H9 (cell line): ENCODE results near the gene IL33. TPM values are rescaled to one million over a fixed set of nuclear protein-coding genes. Genes with fewer than 3 reads are reported as not detected.

ENCODE experiments used
- DNase-seq: peaks from one replicate; pipeline ENCODE4 v3.0.0-alpha.2; 2017
- H2AFZ ChIP-seq: one replicate; pipeline ENCODE4 v1.6.1; 2013; ENCODE audit warnings: mild to moderate bottlenecking, low read length, control low read depth, moderate library complexity
- H2AK5ac ChIP-seq: 2 replicates; pipeline ENCODE4 v1.6.1; 2013; ENCODE audit warnings: low read length, control low read depth, mixed read lengths; ENCODE audit not compliant: insufficient read length
- H2BK120ac ChIP-seq: one replicate; pipeline ENCODE4 v1.6.1; 2013; ENCODE audit warnings: low read depth, mild to moderate bottlenecking, low read length, control low read depth, inconsistent platforms; ENCODE audit not compliant: poor library complexity, severe bottlenecking
- H2BK12ac ChIP-seq: 2 replicates; pipeline ENCODE4 v1.6.1; 2013; ENCODE audit warnings: low read length, control low read depth, mixed read lengths, low read depth; ENCODE audit not compliant: insufficient read length
- H2BK15ac ChIP-seq: 2 replicates; pipeline ENCODE4 v1.6.1; 2013; ENCODE audit warnings: low read depth, low read length, control low read depth
- H2BK20ac ChIP-seq: one replicate; pipeline ENCODE4 v1.6.1; 2013; ENCODE audit warnings: low read depth, mild to moderate bottlenecking, low read length, control low read depth, inconsistent platforms; ENCODE audit not compliant: poor library complexity, severe bottlenecking
- H2BK5ac ChIP-seq: 2 replicates; pipeline ENCODE4 v1.6.1; 2013; ENCODE audit warnings: low read length, control low read depth, mixed read lengths; ENCODE audit not compliant: insufficient read length
- H3K14ac ChIP-seq: 2 replicates; pipeline ENCODE4 v1.6.1; 2013; ENCODE audit warnings: low read length, control low read depth; ENCODE audit not compliant: insufficient read depth
- H3K18ac ChIP-seq: 2 replicates; pipeline ENCODE4 v1.6.1; 2013; ENCODE audit warnings: low read depth, mild to moderate bottlenecking, mixed read lengths, low read length, control low read depth; ENCODE audit not compliant: insufficient read length
- H3K23ac ChIP-seq: 2 replicates; pipeline ENCODE4 v1.6.1; 2013; ENCODE audit warnings: low read length, control low read depth, mixed read lengths, low read depth; ENCODE audit not compliant: insufficient read length
- H3K23me2 ChIP-seq: 2 replicates; pipeline ENCODE4 v1.6.1; 2013; ENCODE audit warnings: low read depth, mild to moderate bottlenecking, mixed read lengths, low read length, control low read depth; ENCODE audit not compliant: insufficient read length, poor library complexity, severe bottlenecking
- H3K27ac ChIP-seq: 2 replicates; pipeline ENCODE4 v1.5.1; 2013; ENCODE audit warnings: low read length, control low read depth, mixed read lengths, low read depth; ENCODE audit not compliant: insufficient read length
- H3K27me3 ChIP-seq: 2 replicates; pipeline ENCODE4 v1.6.1; 2013; ENCODE audit warnings: low read length, control low read depth, inconsistent platforms; ENCODE audit not compliant: insufficient read depth
- H3K4ac ChIP-seq: 2 replicates; pipeline ENCODE4 v1.6.1; 2013; ENCODE audit warnings: low read depth, mild to moderate bottlenecking, control low read depth, inconsistent platforms, low read length, moderate library complexity
- H3K4me1 ChIP-seq: 2 replicates; pipeline ENCODE4 v1.6.1; 2013; ENCODE audit warnings: low read length, control low read depth, inconsistent platforms; ENCODE audit not compliant: insufficient read depth
- H3K4me2 ChIP-seq: 2 replicates; pipeline ENCODE4 v1.6.1; 2013; ENCODE audit warnings: low read length, control low read depth, mixed read lengths; ENCODE audit not compliant: insufficient read length, insufficient read depth
- H3K56ac ChIP-seq: 2 replicates; pipeline ENCODE4 v1.6.1; 2013; ENCODE audit warnings: low read depth, mild to moderate bottlenecking, mixed read lengths, low read length, control low read depth; ENCODE audit not compliant: insufficient read length
- H3K79me1 ChIP-seq: 2 replicates; pipeline ENCODE4 v1.6.1; 2013; ENCODE audit warnings: low read depth, mild to moderate bottlenecking, moderate library complexity, low read length, control low read depth, inconsistent platforms; ENCODE audit not compliant: insufficient read depth, poor library complexity, severe bottlenecking
- H3K79me2 ChIP-seq: 2 replicates; pipeline ENCODE4 v1.6.1; 2013; ENCODE audit warnings: low read length, control low read depth, inconsistent platforms; ENCODE audit not compliant: insufficient read depth
- H3K9ac ChIP-seq: 2 replicates; pipeline ENCODE4 v1.6.1; 2013; ENCODE audit warnings: low read length, control low read depth, mixed read lengths; ENCODE audit not compliant: insufficient read length; ENCODE audit errors: extremely low read depth
- H3K9me3 ChIP-seq: one replicate; pipeline ENCODE4 v1.6.1; 2013; ENCODE audit warnings: low read depth, low read length, inconsistent platforms; ENCODE audit not compliant: control insufficient read depth
- H3T11ph ChIP-seq: one replicate; pipeline ENCODE4 v1.6.1; 2013; ENCODE audit warnings: mild to moderate bottlenecking, low read length, control low read depth, inconsistent platforms
- H4K20me1 ChIP-seq: one replicate; pipeline ENCODE4 v1.6.1; 2013; ENCODE audit not compliant: control insufficient read depth, insufficient read length, insufficient read depth
- H4K5ac ChIP-seq: 2 replicates; pipeline ENCODE4 v1.6.1; 2013; ENCODE audit warnings: low read depth, mild to moderate bottlenecking, mixed read lengths, low read length, control low read depth; ENCODE audit not compliant: insufficient read length
- H4K8ac ChIP-seq: replicated peaks from 2 replicates; pipeline ENCODE4 v1.6.1; 2013; ENCODE audit warnings: low read length, control low read depth, mixed read lengths, low read depth; ENCODE audit not compliant: insufficient read length
- H4K91ac ChIP-seq: 2 replicates; pipeline ENCODE4 v1.6.1; 2013; ENCODE audit warnings: low read depth, mild to moderate bottlenecking, moderate library complexity, mixed read lengths, low read length, control low read depth; ENCODE audit not compliant: insufficient read length
- H3K27ac Mint-ChIP-seq, 3 experiments: 2 replicates in 2 of 3; 3 replicates in 1 of 3; pipeline ENCODE4 v1.8.0; 2020 to 2021; ENCODE audit warnings: mixed read lengths in 3 of 3, mild to moderate bottlenecking in 1 of 3, moderate library complexity in 1 of 3
- H3K27me3 Mint-ChIP-seq: 2 replicates; pipeline ENCODE4 v1.8.0; 2021; ENCODE audit warnings: low read depth, mild to moderate bottlenecking, moderate library complexity, mixed read lengths
- H3K36me3 Mint-ChIP-seq, 3 experiments: 2 replicates in 2 of 3; 3 replicates in 1 of 3; pipeline ENCODE4 v1.8.0; 2020 to 2021; ENCODE audit warnings: low read depth in 3 of 3, mixed read lengths in 3 of 3; ENCODE audit not compliant: insufficient read depth in 1 of 3
- H3K4me1 Mint-ChIP-seq, 2 experiments: 2 replicates each; pipeline ENCODE4 v1.8.0; 2020; ENCODE audit warnings: mixed read lengths in 2 of 2
- H3K4me3 Mint-ChIP-seq, 2 experiments: 2 replicates in 1 of 2; 3 replicates in 1 of 2; pipeline ENCODE4 v1.8.0; 2020 to 2021; ENCODE audit warnings: mild to moderate bottlenecking in 2 of 2, mixed read lengths in 2 of 2, moderate library complexity in 1 of 2
- H3K9me3 Mint-ChIP-seq, 2 experiments: 2 replicates in 1 of 2; 3 replicates in 1 of 2; pipeline ENCODE4 v1.8.0; 2020; ENCODE audit warnings: mild to moderate bottlenecking in 2 of 2, mixed read lengths in 2 of 2, moderate library complexity in 1 of 2
- WGBS: extraction: QIAGEN DNeasy Blood & Tissue Kit; methylation state at CpG from one replicate; pipeline ENCODE4 v1.1.7; 2013; ENCODE audit warnings: missing lambda C conversion rate, low lambda C conversion rate, mixed read lengths; ENCODE audit not compliant: insufficient read length; ENCODE audit errors: extremely low coverage; 5-methylcytosine and 5-hydroxymethylcytosine counted together
- total RNA-seq: library from RNA; stranded (reverse); gene quantifications from 2 replicates; pipeline ENCODE4 v1.2.1, GENCODE V29; 2021
- TF ChIP-seq, protein P1 (sequence below): fragments of 200-600 bp; sonication (generic); conservative IDR thresholded peaks from 3 replicates; pipeline ENCODE4 v1.8.0; 2021; ENCODE audit warnings: antibody characterized with exemption, mild to moderate bottlenecking

The IL33 gene
- total RNA-seq, 1 experiment from 2014 or later, result not detected

DNA sequence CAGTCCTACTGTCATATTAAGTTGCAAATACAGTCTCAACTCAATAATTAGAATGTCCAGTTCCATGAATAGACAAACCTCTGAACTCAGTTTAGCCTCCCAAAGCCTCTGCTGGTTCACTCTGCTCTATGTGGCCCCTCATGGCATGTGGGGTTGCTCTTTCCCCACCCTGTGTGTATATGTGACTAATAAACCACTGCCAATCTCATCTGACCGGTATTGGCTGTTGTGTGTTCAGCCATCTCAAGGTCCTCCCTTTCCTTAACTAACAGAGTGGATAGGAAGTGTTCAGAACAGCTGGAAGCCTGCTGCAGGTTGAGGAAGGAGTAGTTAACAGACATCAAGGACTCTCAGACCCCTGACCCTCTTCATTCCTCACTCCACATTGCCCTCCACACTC lies 55.3 kb downstream of the IL33 start:
- Histone ChIP-seq H4K5ac (no peak overlapping the region), H3K79me2 (no peaks in the 10 kb centered on the region), H3K9me3 (no peaks in the 10 kb centered on the region), H4K20me1 (no peaks in the 10 kb centered on the region), H3K23ac (no peak overlapping the region), H2BK20ac (no peak overlapping the region), H2AFZ (no peak overlapping the region), H2AK5ac (no peak overlapping the region), H3K9ac (no peak overlapping the region), H3K23me2 (no peaks in the 10 kb centered on the region), H4K8ac (no peak overlapping the region), H3K56ac (no peak overlapping the region), H3K4me2 (no peak overlapping the region), H3K27me3 (no peaks in the 10 kb centered on the region), H3K27ac (no peak overlapping the region), H2BK12ac (no peak overlapping the region), H3K4ac (no peak overlapping the region), H2BK5ac (no peak overlapping the region), H3K18ac (no peak overlapping the region), H3K4me1 (no peaks in the 10 kb centered on the region), H3K79me1 (no peaks in the 10 kb centered on the region), H2BK120ac (no peak overlapping the region), H3K14ac (no peak overlapping the region), H2BK15ac (no peak overlapping the region), H3T11ph (no peak overlapping the region), H4K91ac (no peak overlapping the region)
- H3K27me3 Mint-ChIP-seq, result peaks cover 1% of the 10 kb centered on the region; the same call in 1 of the 2 replicates
- WGBS, result no CpG with 5 or more reads among the region's 1 CpG
- TF ChIP-seq, protein P1, sequence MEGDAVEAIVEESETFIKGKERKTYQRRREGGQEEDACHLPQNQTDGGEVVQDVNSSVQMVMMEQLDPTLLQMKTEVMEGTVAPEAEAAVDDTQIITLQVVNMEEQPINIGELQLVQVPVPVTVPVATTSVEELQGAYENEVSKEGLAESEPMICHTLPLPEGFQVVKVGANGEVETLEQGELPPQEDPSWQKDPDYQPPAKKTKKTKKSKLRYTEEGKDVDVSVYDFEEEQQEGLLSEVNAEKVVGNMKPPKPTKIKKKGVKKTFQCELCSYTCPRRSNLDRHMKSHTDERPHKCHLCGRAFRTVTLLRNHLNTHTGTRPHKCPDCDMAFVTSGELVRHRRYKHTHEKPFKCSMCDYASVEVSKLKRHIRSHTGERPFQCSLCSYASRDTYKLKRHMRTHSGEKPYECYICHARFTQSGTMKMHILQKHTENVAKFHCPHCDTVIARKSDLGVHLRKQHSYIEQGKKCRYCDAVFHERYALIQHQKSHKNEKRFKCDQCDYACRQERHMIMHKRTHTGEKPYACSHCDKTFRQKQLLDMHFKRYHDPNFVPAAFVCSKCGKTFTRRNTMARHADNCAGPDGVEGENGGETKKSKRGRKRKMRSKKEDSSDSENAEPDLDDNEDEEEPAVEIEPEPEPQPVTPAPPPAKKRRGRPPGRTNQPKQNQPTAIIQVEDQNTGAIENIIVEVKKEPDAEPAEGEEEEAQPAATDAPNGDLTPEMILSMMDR, result no peak
- H3K4me1 Mint-ChIP-seq, result no peaks in the 10 kb centered on the region
- no peak overlapping the region for H3K27ac Mint-ChIP-seq
- no peak for DNase-seq
- H3K36me3 Mint-ChIP-seq, result no peaks in the 10 kb centered on the region
- H3K9me3 Mint-ChIP-seq, result no peaks in the 10 kb centered on the region; a peak in 1 of 5 replicates
- no peak overlapping the region; a peak in 1 of 5 replicates for H3K4me3 Mint-ChIP-seq
